HG02840 (cell line): ENCODE results near the gene KCNN1.
A peak's percentile ranks its signal among the peaks of the same experiment; 100 is the strongest.
"Not testable (repeated sequence)": the region's sequence is repeated elsewhere in the genome, so short reads cannot be mapped to it uniquely, and the experiment has no call there.

Source experiments
- ATAC-seq: cut with Tn5 transposase; IDR thresholded peaks from one replicate; pipeline ENCODE4 v1.9.1; 2021; ENCODE audit warnings: mild to moderate bottlenecking, moderate library complexity, moderate number of reproducible peaks; ENCODE audit not compliant: unreplicated experiment, low FRiP score

Gene KCNN1

GRCh38 chr19:17966550-17967256 lies at the start of gene KCNN1:
TSS of gene KCNN1 (plus strand) at chr19:17967107. CDS start at chr19:17973889, 6,782 bp downstream.
- ATAC-seq, result no peak

- not testable (repeated sequence) for ATAC-seq
These were observed 48.8 kb upstream of the KCNN1 start for GRCh38 chr19:17918151-17918550.

- ATAC-seq, result not testable (repeated sequence)
These were observed 47.8 kb upstream of the KCNN1 start for GRCh38 chr19:17919122-17919521.

- no peak for ATAC-seq
These were observed 46.4 kb upstream of the KCNN1 start for GRCh38 chr19:17920527-17920926.

GRCh38 chr19:17922138-17922537 lies 44.8 kb upstream of the KCNN1 start:
- no peak for ATAC-seq

- no peak for ATAC-seq
These were observed 40.9 kb upstream of the KCNN1 start for GRCh38 chr19:17926044-17926443.

- no peak for ATAC-seq
These were observed 37.9 kb upstream of the KCNN1 start for GRCh38 chr19:17929056-17929455.

- no peak for ATAC-seq
These were observed 35.2 kb upstream of the KCNN1 start for GRCh38 chr19:17931532-17932191.

GRCh38 chr19:17932485-17933338 lies 34.2 kb upstream of the KCNN1 start, which contains the start of gene CCDC124:
TSS of gene CCDC124 (plus strand) at chr19:17933015. CDS start at chr19:17936421, 3,406 bp downstream.
- ATAC-seq, result peak; percentile 79

GRCh38 chr19:17933414-17934129 lies 33.3 kb upstream of the KCNN1 start:
- no peak for ATAC-seq

GRCh38 chr19:17936379-17936778 lies 30.5 kb upstream of the KCNN1 start:
- no peak for ATAC-seq

GRCh38 chr19:17937371-17937900 lies 29.5 kb upstream of the KCNN1 start:
- no peak for ATAC-seq

- no peak for ATAC-seq
These were observed 28.6 kb upstream of the KCNN1 start for GRCh38 chr19:17938092-17938845.

GRCh38 chr19:17942181-17942580 lies 24.7 kb upstream of the KCNN1 start:
- no peak for ATAC-seq

- no peak for ATAC-seq
These were observed 24.2 kb upstream of the KCNN1 start for GRCh38 chr19:17942582-17943273.

- no peak for ATAC-seq
These were observed 23.4 kb upstream of the KCNN1 start for GRCh38 chr19:17943274-17944221.

GRCh38 chr19:17944301-17944700 lies 22.6 kb upstream of the KCNN1 start:
- no peak for ATAC-seq
